RWPE1 (cell line): ENCODE data around the gene BHMT2.

Source experiments
- CTCF ChIA-PET: fragments of 350-600 bp; sonication (Branson Sonifier 250); formaldehyde crosslinking; extraction: SDS; loops from one replicate; lab custom pipeline; 2021; lab: Yijun Ruan, JAX
- POLR2A ChIA-PET: fragments of 400-600 bp; formaldehyde crosslinking; extraction: SDS; loops from one replicate; lab custom pipeline; 2020; ENCODE audit warnings: antibody characterized with exemption; ENCODE audit not compliant: low non-redundant PET; lab: Yijun Ruan, JAX
- DNase-seq: peaks from one replicate; pipeline ENCODE4 v3.0.0; 2012; ENCODE audit warnings: low spot score
- H3K27ac ChIP-seq: fragments of 450-650 bp; 2 replicates; pipeline ENCODE4 v1.5.1; 2017
- CTCF ChIP-seq: fragments of 450-650 bp; conservative IDR thresholded peaks from 2 replicates; pipeline ENCODE4 v1.5.1; 2017; ENCODE audit warnings: low read depth, mild to moderate bottlenecking

Gene BHMT2

GRCh38 chr5:79086116-79086515 lies 16.5 kb downstream of the BHMT2 start:
- ChIA-PET CTCF (no interaction called here), POLR2A (no interaction called here)
- TF ChIP-seq CTCF: no peak
- DNase-seq: no peak
- no peak overlapping the region for H3K27ac ChIP-seq

DNA sequence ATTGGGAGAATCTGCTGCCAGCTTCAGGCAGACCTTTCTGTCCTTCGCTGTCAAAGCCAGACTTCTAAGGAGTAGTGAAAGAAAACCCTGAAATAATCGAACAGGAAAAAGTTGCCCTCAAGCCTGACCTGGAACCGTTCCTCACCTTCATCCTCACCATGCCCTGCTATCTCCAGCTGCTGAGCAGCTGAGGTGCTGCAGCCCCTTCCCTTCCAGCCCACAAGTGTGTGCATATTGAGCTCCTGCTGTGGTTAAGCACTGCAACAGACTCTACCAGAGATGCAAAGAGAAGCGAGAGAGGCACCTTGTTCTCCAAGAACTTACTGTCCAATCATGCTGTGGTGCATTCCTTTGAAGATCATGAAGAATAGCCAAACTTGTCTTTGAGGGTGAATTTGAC lies 18.9 kb downstream of the BHMT2 start:
- TF ChIP-seq CTCF: no peak
- POLR2A ChIA-PET: no interaction called here
- CTCF ChIA-PET: no interaction called here
- no peak overlapping the region for H3K27ac ChIP-seq
- DNase-seq: no peak

- CTCF ChIA-PET: interaction anchor here (1.2 kb wide), 1 partner anchor 66 kb away, joined by 3 read pairs; no protein-coding TSS in a partner anchor
- no peak for TF ChIP-seq CTCF
- POLR2A ChIA-PET: no interaction called here
- DNase-seq: no peak
- no peak overlapping the region for H3K27ac ChIP-seq
These were observed 21.5 kb downstream of the BHMT2 start for GRCh38 chr5:79091064-79091463.

GRCh38 chr5:79093762-79094161 lies 24.2 kb downstream of the BHMT2 start:
- ChIA-PET CTCF (interaction anchor here (0.8 kb wide), 1 partner anchor 39 kb away, joined by 3 read pairs; no protein-coding TSS in a partner anchor), POLR2A (no interaction called here)
- no peak for TF ChIP-seq CTCF
- no peak for DNase-seq
- no peak overlapping the region for H3K27ac ChIP-seq

DNA sequence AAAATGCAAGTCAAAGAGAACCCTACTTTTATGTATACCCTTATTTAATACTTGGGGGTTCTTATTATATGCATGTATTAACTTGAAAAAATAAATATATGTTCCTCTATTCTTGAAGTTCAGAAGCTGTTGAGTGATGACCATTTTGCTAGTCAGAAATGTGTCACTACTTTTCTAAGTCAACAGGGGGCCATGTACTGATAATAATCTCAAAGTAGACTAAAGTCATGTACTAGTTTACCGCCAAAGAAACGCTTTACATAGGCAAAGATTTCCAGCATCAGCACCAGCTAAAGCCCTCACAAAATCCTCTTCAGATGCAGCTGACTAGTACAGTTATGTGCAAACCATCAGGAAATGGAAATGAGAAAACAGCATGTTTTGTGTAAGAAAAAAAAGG lies 36.3 kb downstream of the BHMT2 start:
- no peak overlapping the region for H3K27ac ChIP-seq
- ChIA-PET POLR2A (interaction anchor here (0.6 kb wide), 1 partner anchor 16 kb away, joined by 4 read pairs; no protein-coding TSS in a partner anchor), CTCF (interaction anchor here (0.6 to 1.5 kb wide), 5 partner anchors 27 to 281 kb away, joined by 3 to 5 read pairs (median 4); no protein-coding TSS in a partner anchor)
- DNase-seq: no peak
- TF ChIP-seq CTCF: no peak

DNA sequence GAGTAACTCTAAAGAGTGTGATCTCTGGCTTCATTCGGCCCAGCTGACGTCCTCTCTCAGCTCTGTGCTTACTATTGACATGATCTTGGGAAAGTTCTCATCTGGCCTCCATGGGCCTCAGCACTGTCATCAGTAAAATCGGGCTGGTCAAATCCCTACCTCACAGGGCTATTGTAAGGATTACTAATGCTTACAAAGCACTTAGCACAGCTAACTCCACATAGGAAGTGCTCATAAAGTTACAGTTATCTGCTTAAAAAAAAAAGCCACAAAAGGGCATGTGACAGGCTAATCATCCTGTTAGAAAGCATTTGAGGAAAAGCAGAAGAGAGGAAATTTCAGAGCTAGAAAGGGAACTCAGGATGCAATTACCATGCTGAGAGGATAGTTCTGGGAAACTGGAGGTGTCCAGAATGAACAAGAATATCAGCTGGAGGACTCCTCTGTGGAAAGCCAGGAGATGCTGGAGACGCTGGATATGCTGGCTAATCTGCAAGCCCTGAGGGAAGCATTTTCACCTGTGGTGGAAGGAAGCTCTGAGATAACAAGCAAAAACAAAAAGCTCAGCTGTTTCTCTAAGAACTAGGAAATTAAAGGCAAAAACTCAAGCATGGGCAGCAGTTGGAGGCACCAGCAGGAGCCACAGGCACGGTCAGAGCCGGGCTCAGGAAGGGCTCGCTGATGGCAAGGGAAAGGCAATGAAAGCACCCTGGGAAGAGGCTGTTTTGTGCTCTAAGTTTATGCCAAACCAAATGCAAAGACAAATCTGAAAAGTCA lies 37.6 kb downstream of the BHMT2 start:
- POLR2A ChIA-PET: no interaction called here
- CTCF ChIA-PET: interaction anchor here (0.7 to 1.1 kb wide), 3 partner anchors 42 to 227 kb away, joined by 3 to 4 read pairs (median 3); no protein-coding TSS in a partner anchor
- no peak for TF ChIP-seq CTCF
- H3K27ac ChIP-seq: no peak overlapping the region
- DNase-seq: no peak
